Measurements from ENCODE around the gene ARHGAP8.

ARHGAP8 gene

DNA sequence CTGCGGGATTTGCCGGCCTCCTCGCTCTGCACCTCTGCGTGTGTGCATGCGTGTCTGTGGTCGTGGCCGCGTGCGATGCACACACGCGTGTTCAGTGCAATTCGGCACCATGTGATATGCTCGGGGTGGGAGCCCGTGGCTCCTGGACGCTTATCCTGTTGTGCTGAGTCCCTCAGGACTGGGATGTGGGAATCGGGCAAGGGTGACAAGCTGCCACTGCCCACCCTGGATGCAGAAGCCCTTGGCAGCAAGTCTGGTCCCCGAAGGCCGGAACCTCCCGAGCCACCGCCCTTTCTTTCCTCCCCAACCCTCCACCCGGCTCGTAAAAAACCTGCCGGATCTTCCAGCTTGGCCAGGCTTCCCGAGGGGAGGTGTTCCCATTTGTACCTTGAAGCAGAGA lies 129.2 kb downstream of the ARHGAP8 start:
- no peak overlapping the region for H3K4me3 ChIP-seq (ENCODE audit: low read depth, low read length)
- TF ChIP-seq, protein P1, sequence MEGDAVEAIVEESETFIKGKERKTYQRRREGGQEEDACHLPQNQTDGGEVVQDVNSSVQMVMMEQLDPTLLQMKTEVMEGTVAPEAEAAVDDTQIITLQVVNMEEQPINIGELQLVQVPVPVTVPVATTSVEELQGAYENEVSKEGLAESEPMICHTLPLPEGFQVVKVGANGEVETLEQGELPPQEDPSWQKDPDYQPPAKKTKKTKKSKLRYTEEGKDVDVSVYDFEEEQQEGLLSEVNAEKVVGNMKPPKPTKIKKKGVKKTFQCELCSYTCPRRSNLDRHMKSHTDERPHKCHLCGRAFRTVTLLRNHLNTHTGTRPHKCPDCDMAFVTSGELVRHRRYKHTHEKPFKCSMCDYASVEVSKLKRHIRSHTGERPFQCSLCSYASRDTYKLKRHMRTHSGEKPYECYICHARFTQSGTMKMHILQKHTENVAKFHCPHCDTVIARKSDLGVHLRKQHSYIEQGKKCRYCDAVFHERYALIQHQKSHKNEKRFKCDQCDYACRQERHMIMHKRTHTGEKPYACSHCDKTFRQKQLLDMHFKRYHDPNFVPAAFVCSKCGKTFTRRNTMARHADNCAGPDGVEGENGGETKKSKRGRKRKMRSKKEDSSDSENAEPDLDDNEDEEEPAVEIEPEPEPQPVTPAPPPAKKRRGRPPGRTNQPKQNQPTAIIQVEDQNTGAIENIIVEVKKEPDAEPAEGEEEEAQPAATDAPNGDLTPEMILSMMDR (IDR thresholded peaks at IDR 0.05; ENCODE audit: borderline replicate concordance, insufficient read depth, low read depth, low read length): no peak

DNA sequence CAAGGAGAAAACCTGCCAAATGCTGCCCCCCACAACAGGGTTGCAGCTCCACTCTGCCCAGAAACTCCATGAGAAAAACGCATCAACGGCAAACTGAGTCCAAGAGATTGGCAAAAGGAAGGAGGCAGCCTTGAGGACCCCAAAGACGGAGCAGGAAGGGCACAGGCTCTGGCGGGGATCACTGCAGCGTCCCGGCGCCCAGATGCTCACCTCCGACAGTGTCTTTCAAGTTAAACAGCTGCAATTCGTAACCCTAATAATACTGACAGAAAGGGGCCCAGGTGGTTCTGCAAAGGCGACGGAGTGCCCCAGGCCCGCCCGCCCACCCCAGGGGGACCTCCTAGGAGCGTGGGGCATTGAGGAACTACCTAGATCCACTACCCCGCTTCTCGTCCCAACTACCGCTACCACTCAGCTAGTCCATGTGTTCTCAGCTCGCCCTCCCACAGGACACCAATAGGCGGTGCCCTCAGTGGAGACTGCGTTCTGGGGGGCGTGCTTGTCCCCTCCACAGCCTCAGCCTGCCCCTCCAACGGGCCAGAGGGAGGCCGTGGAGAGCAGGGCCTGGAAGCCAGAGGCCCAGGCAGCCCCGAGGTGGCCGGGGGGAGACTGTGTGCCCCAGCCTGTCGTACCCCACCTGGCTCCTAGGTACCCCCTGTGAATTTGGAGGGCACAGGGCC lies 130.0 kb downstream of the ARHGAP8 start:
- TF ChIP-seq, protein P1 (IDR thresholded peaks at IDR 0.05; ENCODE audit: borderline replicate concordance, insufficient read depth, low read depth, low read length): no peak

DNA sequence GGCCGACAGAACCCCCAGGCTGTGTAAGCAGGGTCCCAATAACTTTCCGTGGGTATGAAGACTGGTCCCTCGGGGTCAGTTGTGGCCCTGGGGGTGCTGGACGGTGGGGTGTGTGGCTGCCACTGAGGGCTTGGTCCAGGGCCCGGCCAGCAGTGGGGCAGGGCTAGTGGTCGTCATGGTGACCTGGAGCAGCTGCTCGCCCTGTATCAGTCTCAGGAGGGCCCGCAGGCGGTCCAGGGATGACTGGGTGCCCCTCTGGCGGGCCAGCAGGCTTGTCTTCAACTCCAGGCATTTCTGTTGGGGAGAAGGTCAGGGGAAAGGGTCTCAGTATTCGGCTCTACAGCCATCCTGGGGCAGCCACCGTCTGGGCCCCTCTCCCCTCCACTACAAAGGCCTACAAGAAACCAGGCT lies 130.6 kb downstream of the ARHGAP8 start:
- TF ChIP-seq, protein P1 (IDR thresholded peaks at IDR 0.05; ENCODE audit: borderline replicate concordance, insufficient read depth, low read depth, low read length): no peak
- H3K4me3 ChIP-seq (ENCODE audit: low read depth, low read length): no peak overlapping the region

More for the DNA sequence above, 130.0 kb downstream of the ARHGAP8 start:
- no peak overlapping the region for H3K4me3 ChIP-seq (ENCODE audit: low read depth, low read length)

DNA sequence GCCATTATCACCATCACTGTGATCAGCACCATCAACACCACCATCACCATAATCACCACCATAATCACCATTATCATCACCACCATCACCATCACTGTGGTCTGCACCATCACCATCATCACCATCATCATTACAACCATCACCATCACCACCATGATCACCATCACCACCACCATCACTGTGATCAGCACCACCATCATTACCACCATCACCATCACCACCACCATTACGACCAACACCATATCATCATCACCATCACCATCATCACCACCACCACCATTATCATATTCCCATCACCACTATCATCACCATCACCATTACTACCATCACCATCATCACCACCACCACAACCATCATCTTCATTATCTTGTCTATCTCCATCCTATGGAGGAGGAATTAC lies 132.2 kb downstream of the ARHGAP8 start:
- H3K4me3 ChIP-seq (ENCODE audit: low read depth, low read length): no peak overlapping the region
- TF ChIP-seq, protein P1 (IDR thresholded peaks at IDR 0.05; ENCODE audit: borderline replicate concordance, insufficient read depth, low read depth, low read length): no peak

DNA sequence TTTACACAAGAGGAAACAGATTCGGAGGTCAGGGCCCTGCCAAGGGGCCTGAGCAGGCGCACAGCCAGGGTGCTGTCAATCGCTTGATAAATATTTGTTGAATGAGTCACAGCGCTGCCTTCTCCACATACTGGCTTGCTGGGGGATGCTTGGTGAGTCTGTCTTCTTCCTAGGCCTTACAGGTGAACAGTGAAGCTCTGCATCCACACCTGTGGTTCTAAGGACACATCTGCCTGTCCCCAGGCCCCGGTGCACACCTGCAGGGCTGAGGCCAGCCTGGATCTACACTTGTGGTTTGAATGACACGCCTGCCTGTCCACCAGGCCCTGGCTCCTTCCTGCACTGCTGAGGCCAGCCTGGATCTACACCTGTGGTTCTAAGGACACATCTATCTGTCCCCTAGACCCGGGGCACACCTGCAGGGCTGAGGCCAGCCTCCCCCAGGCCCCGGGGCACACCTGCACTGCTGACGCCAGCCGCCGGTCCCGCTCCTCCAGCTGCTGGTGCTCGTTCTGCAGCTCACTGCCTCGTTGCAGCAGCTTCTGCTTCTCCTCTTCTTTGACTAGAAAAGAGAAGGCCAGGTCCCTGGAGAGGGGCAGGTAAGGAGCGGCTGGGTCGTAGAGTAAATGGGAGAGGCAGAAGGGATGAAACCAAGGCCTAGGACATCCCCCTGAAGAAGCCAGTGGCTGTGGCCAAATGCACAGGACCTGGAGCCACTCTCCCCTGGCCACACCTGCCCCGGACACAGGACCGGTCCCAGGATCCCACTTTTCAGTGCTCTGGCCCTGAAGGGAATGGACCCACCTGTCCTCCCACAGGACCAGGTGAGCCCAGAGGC lies 132.8 kb downstream of the ARHGAP8 start:
- TF ChIP-seq, protein P1 (IDR thresholded peaks at IDR 0.05; ENCODE audit: borderline replicate concordance, insufficient read depth, low read depth, low read length): no peak
- no peak overlapping the region for H3K4me3 ChIP-seq (ENCODE audit: low read depth, low read length)

DNA sequence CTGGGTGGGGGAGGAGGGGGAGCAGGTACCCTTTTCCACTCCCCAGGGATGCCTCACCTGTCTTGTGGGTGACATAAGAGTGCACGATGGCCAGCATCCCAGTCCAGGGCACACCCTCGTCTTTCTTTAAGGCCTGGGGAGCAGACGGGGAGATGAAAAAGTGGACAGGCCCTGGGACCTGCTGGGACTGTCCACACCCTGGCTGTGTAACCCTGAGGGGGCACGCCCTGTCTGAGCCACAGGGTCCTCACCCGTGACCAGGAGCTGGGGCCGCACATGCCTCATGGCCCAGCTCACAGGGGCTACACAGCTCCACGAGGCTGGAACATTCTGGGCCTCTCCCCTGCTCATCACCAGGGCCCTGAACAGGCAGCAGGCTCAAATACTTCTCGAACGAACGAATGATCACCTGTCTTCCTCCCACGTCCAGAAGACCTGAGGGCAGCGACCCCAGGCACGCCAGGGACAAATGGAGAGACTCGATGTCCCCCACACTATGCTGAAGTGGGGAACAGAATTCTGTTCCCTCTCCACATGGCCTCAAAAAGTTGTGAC lies 133.5 kb downstream of the ARHGAP8 start:
- TF ChIP-seq, protein P1 (IDR thresholded peaks at IDR 0.05; ENCODE audit: borderline replicate concordance, insufficient read depth, low read depth, low read length): no peak
- no peak overlapping the region for H3K4me3 ChIP-seq (ENCODE audit: low read depth, low read length)
